OCI-LY3 (cell line): ENCODE measurements around the gene RGSL1.

Experiments
- H2AFZ ChIP-seq: fragments of 200-600, 300-600 bp; shearing (Covaris generic); 2 replicates; pipeline ENCODE4 v1.6.0; 2014; ENCODE audit warnings: antibody characterized with exemption, low read depth, low read length
- H3K27ac ChIP-seq: fragments of 200-600, 300-600 bp; sonication (generic); 2 replicates; pipeline ENCODE4 v1.5.1; 2014; ENCODE audit warnings: mild to moderate bottlenecking, low read length, moderate library complexity, mixed read lengths
- H3K27me3 ChIP-seq: fragments of 200-600, 300-600 bp; sonication (generic); 2 replicates; pipeline ENCODE4 v1.6.1; 2014; ENCODE audit warnings: low read depth, low read length, mixed read lengths
- H3K36me3 ChIP-seq: fragments of 200-600, 300-600 bp; sonication (generic); replicated peaks from 2 replicates; pipeline ENCODE3; 2014; ENCODE audit warnings: low read depth, low read length, mixed read lengths
- H3K4me1 ChIP-seq: fragments of 300-600, 200-600 bp; sonication (generic); 2 replicates; pipeline ENCODE4 v1.6.1; 2014; ENCODE audit warnings: low read length, mixed read lengths
- H3K4me2 ChIP-seq: fragments of 200-600, 300-600 bp; sonication (generic); 2 replicates; pipeline ENCODE4 v1.6.1; 2014; ENCODE audit warnings: low read length, mixed read lengths
- H3K4me3 ChIP-seq: fragments of 300-600, 200-600 bp; sonication (generic); 2 replicates; pipeline ENCODE4 v1.5.1; 2014; ENCODE audit warnings: antibody characterized with exemption, mild to moderate bottlenecking, low read length, moderate library complexity
- H3K79me2 ChIP-seq: fragments of 300-600, 200-600 bp; shearing (Covaris generic); 2 replicates; pipeline ENCODE4 v1.6.1; 2014; ENCODE audit warnings: mild to moderate bottlenecking, low read length, mixed read lengths
- H3K9ac ChIP-seq: fragments of 300-600, 200-600 bp; shearing (Covaris generic); 2 replicates; pipeline ENCODE4 v1.6.0; 2014; ENCODE audit warnings: mild to moderate bottlenecking, low read length, moderate library complexity
- H3K9me3 ChIP-seq: fragments of 200-600, 300-600 bp; shearing (Covaris generic); 2 replicates; pipeline ENCODE4 v1.6.1; 2014; ENCODE audit warnings: low read length, mixed read lengths; ENCODE audit not compliant: insufficient read depth
- H4K20me1 ChIP-seq: fragments of 200-600, 300-600 bp; sonication (generic); 2 replicates; pipeline ENCODE4 v1.6.1; 2016; ENCODE audit warnings: low read length, mixed read lengths; ENCODE audit not compliant: insufficient read depth
- CTCF ChIP-seq: fragments of 200-600, 300-600 bp; sonication (generic); IDR thresholded peaks from 2 replicates; pipeline ENCODE4 v1.5.1; 2014; ENCODE audit warnings: antibody characterized with exemption, low read length, low read depth
- EZH2phosphoT487 ChIP-seq: fragments of 200-600 bp; shearing (Covaris generic); IDR thresholded peaks from 2 replicates; pipeline ENCODE4 v1.6.1; 2018; ENCODE audit warnings: antibody characterized with exemption, mixed run types, low read depth

Gene RGSL1

DNA sequence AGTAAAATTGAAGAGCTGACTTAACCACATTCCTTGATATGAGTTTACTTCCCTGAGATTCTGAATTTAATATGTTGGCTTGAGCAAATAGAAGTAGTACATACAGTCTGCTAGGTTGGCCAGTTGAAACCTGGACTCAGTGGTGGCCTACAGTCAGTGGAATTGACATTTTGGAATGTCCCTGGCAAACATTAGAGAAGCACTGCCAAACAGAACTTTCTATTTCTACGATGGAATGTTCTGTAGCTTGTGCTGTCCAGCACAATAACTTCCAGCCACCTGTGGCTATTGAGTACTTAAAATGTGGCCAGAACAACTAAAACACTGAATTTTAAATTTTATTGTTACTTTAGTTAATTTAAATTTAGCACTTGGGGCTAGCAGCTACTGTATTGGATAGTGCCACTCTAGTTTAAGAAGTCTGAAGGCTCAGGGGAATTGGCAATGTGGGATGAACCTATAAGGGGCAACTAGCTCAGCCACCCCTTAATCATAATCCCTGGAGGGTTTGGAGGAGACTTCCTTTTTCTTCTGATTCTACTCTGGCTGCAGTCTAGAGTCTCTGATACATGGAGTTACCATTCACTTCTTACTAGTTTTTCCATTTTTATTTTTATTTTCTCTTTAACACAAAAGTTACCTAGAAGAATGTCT, 39.2 kb upstream of the RGSL1 start:
- TF ChIP-seq EZH2phosphoT487, result no peak
- no peak for TF ChIP-seq CTCF
- no peaks in the 10 kb centered on the region for H3K79me2 ChIP-seq
- no peak overlapping the region for H3K9ac ChIP-seq
- H2AFZ ChIP-seq, result no peak overlapping the region
- no peaks in the 10 kb centered on the region for H3K36me3 ChIP-seq
- peaks cover 7% of the 10 kb centered on the region; the same call in 1 of the 2 replicates for H3K9me3 ChIP-seq
- peaks cover 16% of the 10 kb centered on the region for H3K27me3 ChIP-seq
- H3K4me1 ChIP-seq, result no peaks in the 10 kb centered on the region
- H4K20me1 ChIP-seq, result no peaks in the 10 kb centered on the region
- no peak overlapping the region for H3K4me3 ChIP-seq
- no peak overlapping the region for H3K27ac ChIP-seq
- H3K4me2 ChIP-seq, result no peak overlapping the region

DNA sequence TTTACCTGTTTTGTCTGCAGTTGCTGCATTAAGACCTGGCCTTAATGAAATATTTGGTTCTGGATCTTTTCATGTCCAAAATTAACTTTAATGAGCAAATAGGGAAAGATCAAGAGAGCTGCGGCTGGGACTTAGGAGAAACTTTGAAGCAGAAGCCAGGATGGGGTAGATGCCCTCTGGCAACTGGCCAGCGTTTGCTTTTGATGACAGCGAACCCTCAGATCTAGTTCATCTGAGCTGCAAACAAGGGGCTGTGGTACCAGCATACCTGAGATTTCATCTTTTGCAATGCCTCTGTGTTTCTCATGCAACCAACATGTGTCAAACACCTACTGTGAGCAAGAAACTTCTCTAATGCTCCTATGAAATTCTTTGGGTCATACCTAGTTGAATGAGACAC, 36.5 kb upstream of the RGSL1 start:
- Histone ChIP-seq H3K4me2 (no peak overlapping the region), H3K27ac (no peak overlapping the region), H2AFZ (no peak overlapping the region), H4K20me1 (no peaks in the 10 kb centered on the region), H3K4me3 (no peak overlapping the region), H3K36me3 (no peaks in the 10 kb centered on the region), H3K79me2 (no peaks in the 10 kb centered on the region), H3K4me1 (peaks cover 6% of the 10 kb centered on the region), H3K9ac (no peak overlapping the region), H3K27me3 (peaks cover 8% of the 10 kb centered on the region; the same call in 1 of the 2 replicates), H3K9me3 (no peaks in the 10 kb centered on the region)
- TF ChIP-seq CTCF (no peak), EZH2phosphoT487 (no peak)

DNA sequence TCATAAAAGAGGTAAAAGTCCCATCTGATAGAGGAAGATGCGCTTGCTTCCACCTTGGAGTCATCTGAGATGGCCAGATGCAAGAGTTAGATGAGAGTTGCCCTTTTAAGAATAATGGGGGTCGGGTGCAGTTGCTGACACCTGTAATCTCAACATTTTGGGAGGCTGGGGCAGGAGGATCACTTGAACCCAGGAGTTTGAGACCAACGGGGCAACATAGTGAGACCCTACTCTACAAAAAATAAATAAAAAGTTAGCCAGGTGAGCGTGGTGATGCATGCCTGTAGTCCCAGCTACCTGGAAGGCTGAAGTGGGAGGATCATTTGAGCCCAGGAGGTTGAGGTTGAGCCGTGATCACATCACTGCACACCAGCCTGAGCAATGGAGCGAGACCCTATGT, 36.0 kb upstream of the RGSL1 start:
- H3K36me3 ChIP-seq, result no peaks in the 10 kb centered on the region
- H3K9me3 ChIP-seq, result no peaks in the 10 kb centered on the region
- peaks cover 6% of the 10 kb centered on the region for H3K4me1 ChIP-seq
- peaks cover 8% of the 10 kb centered on the region; the same call in 1 of the 2 replicates for H3K27me3 ChIP-seq
- TF ChIP-seq EZH2phosphoT487 (no peak), CTCF (no peak)
- H3K79me2 ChIP-seq, result no peaks in the 10 kb centered on the region
- H4K20me1 ChIP-seq, result no peaks in the 10 kb centered on the region
- no peak overlapping the region for H3K4me2 ChIP-seq
- H3K27ac ChIP-seq, result no peak overlapping the region
- H3K4me3 ChIP-seq, result no peak overlapping the region
- no peak overlapping the region for H3K9ac ChIP-seq
- H2AFZ ChIP-seq, result no peak overlapping the region

DNA sequence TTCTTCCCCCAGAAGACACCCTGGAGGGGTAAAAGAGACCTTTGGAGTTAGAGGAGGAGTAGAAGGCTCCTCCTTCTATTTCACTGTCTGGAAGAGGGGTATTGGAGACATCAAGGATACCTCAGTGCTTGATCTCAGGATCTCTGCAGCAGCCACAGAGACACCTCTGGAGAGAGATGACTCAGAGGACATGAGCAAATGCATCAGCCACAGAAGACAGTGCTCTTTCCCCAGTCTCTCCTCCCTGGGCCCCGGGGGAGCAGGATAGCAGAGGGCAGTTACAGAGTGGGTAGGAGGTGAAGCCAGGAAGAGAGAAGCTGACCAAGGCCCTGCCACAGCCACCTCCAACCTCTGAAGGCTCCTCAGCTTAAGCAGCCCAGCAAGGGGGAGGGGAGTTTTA, 34.2 kb upstream of the RGSL1 start:
- no peak overlapping the region for H3K4me2 ChIP-seq
- H3K4me3 ChIP-seq, result no peak overlapping the region
- no peaks in the 10 kb centered on the region for H3K9me3 ChIP-seq
- no peak overlapping the region for H3K9ac ChIP-seq
- H3K27ac ChIP-seq, result no peak overlapping the region
- H3K27me3 ChIP-seq, result peaks cover 8% of the 10 kb centered on the region; the same call in 1 of the 2 replicates
- H2AFZ ChIP-seq, result no peak overlapping the region
- no peaks in the 10 kb centered on the region for H3K79me2 ChIP-seq
- no peaks in the 10 kb centered on the region for H4K20me1 ChIP-seq
- H3K4me1 ChIP-seq, result peaks cover 6% of the 10 kb centered on the region
- TF ChIP-seq EZH2phosphoT487 (no peak), CTCF (no peak)
- H3K36me3 ChIP-seq, result no peaks in the 10 kb centered on the region
